Ishikawa (cell line): Measurements from ENCODE around the gene RBM19.

Source experiments
- CEBPB ChIP-seq: IDR thresholded peaks from 2 replicates; pipeline ENCODE4 v1.6.1; 2012
- EGR1 ChIP-seq: IDR thresholded peaks from 2 replicates; pipeline ENCODE4 v1.6.1; 2012
- EP300 ChIP-seq: IDR thresholded peaks from 2 replicates; pipeline ENCODE4 v1.6.1; 2012; ENCODE audit warnings: borderline replicate concordance
- NFIC ChIP-seq: IDR thresholded peaks from 2 replicates; pipeline ENCODE4 v1.6.1; 2012
- RAD21 ChIP-seq: IDR thresholded peaks from 2 replicates; pipeline ENCODE4 v1.6.1; 2012; ENCODE audit warnings: low read depth
- TAF1 ChIP-seq: IDR thresholded peaks from 2 replicates; pipeline ENCODE4 v1.6.1; 2012; ENCODE audit warnings: low read depth, mild to moderate bottlenecking
- TCF12 ChIP-seq: IDR thresholded peaks from 2 replicates; pipeline ENCODE4 v1.6.1; 2012; ENCODE audit warnings: low read depth
- TEAD4 ChIP-seq: IDR thresholded peaks from 2 replicates; pipeline ENCODE4 v1.6.1; 2012
- TF ChIP-seq, protein P1 (sequence below): IDR thresholded peaks from 2 replicates; pipeline ENCODE4 v1.6.1; 2012; ENCODE audit warnings: low read depth, mild to moderate bottlenecking
- TF ChIP-seq, protein P2 (sequence below): IDR thresholded peaks from 2 replicates; pipeline ENCODE4 v1.6.1; 2012
- TF ChIP-seq, protein P3 (sequence below): IDR thresholded peaks from 2 replicates; pipeline ENCODE4 v1.6.1; 2012

DNA sequence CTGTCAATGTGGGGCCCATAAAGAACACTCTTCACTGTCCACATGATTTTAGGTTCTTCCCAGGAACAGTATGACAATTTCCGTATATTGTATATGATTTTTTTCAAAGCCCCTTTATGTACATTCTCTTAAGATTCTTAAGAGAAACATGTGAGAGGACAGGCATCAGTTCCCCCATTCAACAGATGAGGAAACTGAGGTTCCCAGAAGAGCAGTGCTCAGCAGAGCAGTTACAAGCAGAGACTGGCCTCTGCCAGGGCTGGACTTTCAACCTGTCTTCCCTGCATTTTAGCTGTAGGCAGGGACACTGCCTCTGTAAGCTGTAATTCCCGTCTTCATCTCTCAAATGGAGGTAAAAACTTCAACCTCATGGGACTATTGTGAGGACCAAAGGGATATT lies 77.7 kb downstream of the RBM19 start:
- TF ChIP-seq RAD21 (no peak), EP300 (no peak), CEBPB (no peak), NFIC (no peak), TAF1 (no peak), TEAD4 (no peak), TCF12 (no peak), EGR1 (no peak)
- TF ChIP-seq, protein P1, sequence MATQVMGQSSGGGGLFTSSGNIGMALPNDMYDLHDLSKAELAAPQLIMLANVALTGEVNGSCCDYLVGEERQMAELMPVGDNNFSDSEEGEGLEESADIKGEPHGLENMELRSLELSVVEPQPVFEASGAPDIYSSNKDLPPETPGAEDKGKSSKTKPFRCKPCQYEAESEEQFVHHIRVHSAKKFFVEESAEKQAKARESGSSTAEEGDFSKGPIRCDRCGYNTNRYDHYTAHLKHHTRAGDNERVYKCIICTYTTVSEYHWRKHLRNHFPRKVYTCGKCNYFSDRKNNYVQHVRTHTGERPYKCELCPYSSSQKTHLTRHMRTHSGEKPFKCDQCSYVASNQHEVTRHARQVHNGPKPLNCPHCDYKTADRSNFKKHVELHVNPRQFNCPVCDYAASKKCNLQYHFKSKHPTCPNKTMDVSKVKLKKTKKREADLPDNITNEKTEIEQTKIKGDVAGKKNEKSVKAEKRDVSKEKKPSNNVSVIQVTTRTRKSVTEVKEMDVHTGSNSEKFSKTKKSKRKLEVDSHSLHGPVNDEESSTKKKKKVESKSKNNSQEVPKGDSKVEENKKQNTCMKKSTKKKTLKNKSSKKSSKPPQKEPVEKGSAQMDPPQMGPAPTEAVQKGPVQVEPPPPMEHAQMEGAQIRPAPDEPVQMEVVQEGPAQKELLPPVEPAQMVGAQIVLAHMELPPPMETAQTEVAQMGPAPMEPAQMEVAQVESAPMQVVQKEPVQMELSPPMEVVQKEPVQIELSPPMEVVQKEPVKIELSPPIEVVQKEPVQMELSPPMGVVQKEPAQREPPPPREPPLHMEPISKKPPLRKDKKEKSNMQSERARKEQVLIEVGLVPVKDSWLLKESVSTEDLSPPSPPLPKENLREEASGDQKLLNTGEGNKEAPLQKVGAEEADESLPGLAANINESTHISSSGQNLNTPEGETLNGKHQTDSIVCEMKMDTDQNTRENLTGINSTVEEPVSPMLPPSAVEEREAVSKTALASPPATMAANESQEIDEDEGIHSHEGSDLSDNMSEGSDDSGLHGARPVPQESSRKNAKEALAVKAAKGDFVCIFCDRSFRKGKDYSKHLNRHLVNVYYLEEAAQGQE: no peak
- TF ChIP-seq, protein P2, sequence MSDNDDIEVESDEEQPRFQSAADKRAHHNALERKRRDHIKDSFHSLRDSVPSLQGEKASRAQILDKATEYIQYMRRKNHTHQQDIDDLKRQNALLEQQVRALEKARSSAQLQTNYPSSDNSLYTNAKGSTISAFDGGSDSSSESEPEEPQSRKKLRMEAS: no peak
- TF ChIP-seq, protein P3, sequence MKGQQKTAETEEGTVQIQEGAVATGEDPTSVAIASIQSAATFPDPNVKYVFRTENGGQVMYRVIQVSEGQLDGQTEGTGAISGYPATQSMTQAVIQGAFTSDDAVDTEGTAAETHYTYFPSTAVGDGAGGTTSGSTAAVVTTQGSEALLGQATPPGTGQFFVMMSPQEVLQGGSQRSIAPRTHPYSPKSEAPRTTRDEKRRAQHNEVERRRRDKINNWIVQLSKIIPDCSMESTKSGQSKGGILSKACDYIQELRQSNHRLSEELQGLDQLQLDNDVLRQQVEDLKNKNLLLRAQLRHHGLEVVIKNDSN: no peak
